ENCODE results near the gene AUTS2. TPM values are rescaled to one million over a fixed set of nuclear protein-coding genes. Genes with fewer than 3 reads are reported as not detected.

Gene AUTS2
- total RNA-seq, 2 experiments from 2014 or later, result 17.5 to 23.8 TPM

DNA sequence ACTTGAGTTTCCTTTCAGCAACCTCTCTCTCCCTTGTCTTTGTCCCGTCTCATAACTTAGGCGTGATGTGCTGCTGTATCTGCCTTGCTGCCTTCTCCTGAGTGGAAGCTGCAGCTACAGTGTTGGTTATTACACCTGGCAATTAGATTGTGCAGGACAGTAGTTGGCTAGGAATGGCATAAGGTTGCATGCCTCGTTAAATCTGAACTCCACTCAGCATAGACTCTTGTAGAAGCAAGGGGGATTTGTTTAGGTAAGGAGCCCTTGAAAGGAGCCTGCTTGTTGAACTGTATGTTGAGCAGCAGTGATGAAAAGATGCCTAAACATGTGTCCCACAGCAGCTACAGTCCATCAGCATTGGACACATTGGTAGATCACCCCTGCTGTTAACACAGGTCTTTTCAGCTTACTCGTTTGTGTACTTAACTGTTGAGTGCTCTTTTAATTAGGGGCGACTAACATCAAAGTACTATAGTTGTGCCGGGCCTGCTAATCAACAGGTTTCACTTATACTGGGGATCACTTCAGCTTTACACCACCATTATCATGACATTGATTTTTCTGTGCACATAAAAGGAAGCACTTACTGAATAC, 225.0 kb downstream of the AUTS2 start:
- Mint-ChIP-seq H3K4me1 (peaks cover 17% of the 10 kb centered on the region), H3K27me3 (peaks cover 7% of the 10 kb centered on the region), H3K4me3 (peak overlapping the region; percentile 72), H3K36me3 (peaks cover 2% of the 10 kb centered on the region), H3K27ac (no peak overlapping the region), H3K9me3 (peaks cover 5% of the 10 kb centered on the region)
- ATAC-seq (ENCODE audit: low read depth) (no peak), DNase-seq (no peak)
- POLR2A ChIA-PET, result no interaction called here

DNA sequence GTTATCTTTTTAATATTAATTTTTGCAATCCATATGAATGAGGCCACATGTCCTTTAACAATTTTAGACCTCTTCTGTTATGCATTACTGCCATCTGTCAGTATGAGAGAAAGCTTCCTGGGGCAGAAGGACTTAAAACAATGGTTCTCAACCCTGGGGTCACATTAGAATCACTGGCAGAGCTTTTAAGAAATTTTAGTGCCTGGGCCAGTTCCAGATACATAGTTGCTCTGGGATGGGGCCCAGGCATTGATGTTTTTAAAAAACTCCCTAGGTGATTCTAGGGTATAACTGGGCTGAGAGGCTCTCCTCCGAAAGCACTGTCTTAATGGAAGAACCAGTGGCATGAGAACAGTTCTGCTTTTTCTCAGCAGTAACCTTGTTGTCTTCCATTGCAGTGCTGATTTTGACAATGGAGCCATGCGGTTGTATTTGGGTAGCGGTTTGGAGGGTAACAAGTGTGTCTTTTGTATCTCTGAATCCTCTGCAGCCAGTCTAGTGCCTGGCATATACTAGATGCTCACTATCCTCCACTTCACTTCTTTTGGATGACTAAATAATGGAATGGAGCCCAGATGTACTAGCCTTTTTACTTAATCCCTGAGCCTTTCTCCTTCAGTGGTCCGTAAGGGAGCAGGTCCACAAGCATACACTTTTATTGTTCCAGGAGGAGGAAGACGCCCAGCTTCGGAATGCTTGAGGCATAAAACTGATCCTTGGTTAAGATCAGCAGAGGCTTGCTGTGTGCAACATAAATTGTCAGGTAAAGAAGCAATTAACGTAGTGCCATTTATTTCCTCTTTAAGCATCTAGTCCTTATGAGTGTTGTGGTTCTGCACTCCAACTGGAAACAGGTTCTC, 227.1 kb downstream of the AUTS2 start:
- Mint-ChIP-seq H3K4me1 (peaks cover 17% of the 10 kb centered on the region), H3K4me3 (no peak overlapping the region), H3K9me3 (peaks cover 5% of the 10 kb centered on the region), H3K36me3 (peaks cover 2% of the 10 kb centered on the region), H3K27me3 (peaks cover 11% of the 10 kb centered on the region), H3K27ac (no peak overlapping the region)
- POLR2A ChIA-PET, result no interaction called here
- DNase-seq (no peak), ATAC-seq (ENCODE audit: low read depth) (no peak)

DNA sequence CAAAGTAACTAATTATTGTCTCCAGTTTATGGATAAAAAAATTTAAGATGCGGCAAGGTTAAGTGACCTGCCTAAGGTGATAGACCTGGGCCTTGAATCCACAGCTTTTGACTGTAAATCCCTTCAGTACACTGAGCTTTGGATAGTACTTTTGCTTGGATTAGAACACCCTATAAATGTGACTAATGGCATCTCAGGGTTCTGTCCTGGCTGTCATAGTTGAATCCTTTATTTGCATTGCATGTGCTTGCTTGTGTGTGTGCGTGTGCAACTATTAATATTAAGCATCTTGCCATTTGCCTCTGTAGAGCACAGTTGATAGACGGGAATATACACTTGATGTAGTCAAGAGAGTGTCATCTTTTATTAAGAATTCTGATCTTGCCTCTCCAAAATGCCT, 228.0 kb downstream of the AUTS2 start:
- Mint-ChIP-seq H3K27ac (no peak overlapping the region), H3K4me3 (no peak overlapping the region), H3K9me3 (peaks cover 5% of the 10 kb centered on the region), H3K4me1 (peaks cover 17% of the 10 kb centered on the region), H3K36me3 (peaks cover 2% of the 10 kb centered on the region), H3K27me3 (peaks cover 11% of the 10 kb centered on the region)
- DNase-seq (no peak), ATAC-seq (ENCODE audit: low read depth) (no peak)
- POLR2A ChIA-PET, result no interaction called here

DNA sequence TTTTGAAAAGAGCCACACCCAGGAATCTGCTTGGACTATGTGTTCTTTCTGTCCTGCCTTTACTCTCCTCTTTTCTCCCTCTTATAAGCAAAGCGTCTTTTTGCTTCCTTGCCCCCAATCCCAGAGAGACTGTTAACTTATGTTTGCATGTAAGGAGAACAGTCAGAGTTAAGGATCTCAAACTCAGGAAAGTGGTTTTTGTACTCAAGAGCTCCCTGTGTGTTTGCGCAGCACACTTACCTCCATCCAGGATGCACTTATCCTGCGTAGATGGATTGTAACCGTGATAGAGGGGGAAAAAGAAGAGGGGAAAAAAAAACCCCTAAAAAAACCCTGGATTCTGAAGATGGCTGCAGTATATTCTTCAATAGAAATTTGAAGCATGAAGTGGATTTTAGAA, 228.9 kb downstream of the AUTS2 start:
- peaks cover 12% of the 10 kb centered on the region for H3K27me3 Mint-ChIP-seq
- no peak overlapping the region for H3K27ac Mint-ChIP-seq
- H3K36me3 Mint-ChIP-seq, result peaks cover 2% of the 10 kb centered on the region
- peaks cover 17% of the 10 kb centered on the region for H3K4me1 Mint-ChIP-seq
- no peak overlapping the region for H3K4me3 Mint-ChIP-seq
- DNase-seq, result no peak
- POLR2A ChIA-PET, result no interaction called here
- no peak for ATAC-seq (ENCODE audit: low read depth)
- peaks cover 3% of the 10 kb centered on the region for H3K9me3 Mint-ChIP-seq

DNA sequence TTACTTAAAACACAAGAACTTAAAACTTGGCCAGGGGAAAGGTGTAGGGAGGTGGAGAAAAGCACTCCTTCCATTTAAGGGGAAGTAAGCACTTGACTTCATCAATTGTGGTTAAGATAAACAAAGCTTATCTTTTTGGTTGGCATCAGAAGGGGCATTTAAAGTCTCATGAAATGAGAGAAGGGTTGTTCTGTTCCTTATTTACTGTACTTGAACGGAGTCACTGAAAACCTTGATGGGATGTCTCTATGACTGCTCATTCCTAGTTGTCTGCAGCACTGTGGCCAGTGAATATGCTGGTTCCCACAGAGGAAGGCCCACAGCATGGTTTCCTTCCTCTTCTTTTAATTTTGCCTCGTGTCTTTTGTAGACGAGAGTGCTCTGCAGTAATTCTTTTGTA, 229.3 kb downstream of the AUTS2 start:
- POLR2A ChIA-PET, result no interaction called here
- Mint-ChIP-seq H3K27ac (no peak overlapping the region), H3K4me3 (no peak overlapping the region), H3K36me3 (peaks cover 2% of the 10 kb centered on the region), H3K9me3 (peaks cover 3% of the 10 kb centered on the region), H3K4me1 (peaks cover 17% of the 10 kb centered on the region), H3K27me3 (peaks cover 15% of the 10 kb centered on the region)
- no peak for DNase-seq
- ATAC-seq (ENCODE audit: low read depth), result no peak

DNA sequence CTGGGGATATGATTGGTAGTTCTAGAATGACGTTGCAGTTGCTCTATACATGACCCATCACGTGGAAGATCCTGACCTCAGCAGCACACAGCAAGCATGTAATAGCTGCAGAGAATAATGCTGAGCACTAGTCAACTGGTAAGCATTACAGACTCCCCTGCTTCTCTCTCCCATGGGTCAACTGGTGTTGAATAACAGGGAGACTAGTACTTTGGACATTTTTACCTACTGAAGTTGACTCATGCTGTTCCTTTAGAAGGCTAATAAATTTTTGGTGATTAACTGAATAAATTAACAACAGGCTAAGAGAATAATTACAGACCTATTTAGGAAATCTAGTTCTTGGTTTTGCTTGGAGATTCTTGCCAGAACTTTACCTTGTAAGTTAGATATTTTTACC, 234.1 kb downstream of the AUTS2 start:
- no peak for DNase-seq
- Mint-ChIP-seq H3K4me1 (peaks cover 6% of the 10 kb centered on the region), H3K9me3 (peaks cover 3% of the 10 kb centered on the region)

DNA sequence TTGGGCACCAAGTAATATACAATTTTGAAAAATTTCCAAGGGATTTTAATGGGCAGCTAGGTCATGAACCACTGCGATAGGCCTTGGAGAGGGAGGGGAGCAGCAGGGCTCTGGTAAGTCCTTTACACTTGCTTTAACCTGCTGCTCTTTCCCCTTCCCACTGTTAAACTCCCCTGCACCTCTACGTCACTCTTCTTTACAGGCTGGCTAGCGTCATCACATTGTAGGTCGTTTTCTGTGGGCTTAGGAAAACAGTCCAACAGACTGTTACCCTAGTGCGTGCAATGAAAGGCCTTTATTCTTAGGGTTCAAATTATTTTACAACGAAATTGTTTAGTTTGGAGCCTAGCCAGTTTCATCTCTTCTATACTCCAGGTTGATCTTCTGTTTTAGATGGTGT, 235.7 kb downstream of the AUTS2 start:
- no peak for DNase-seq
- Mint-ChIP-seq H3K4me1 (no peaks in the 10 kb centered on the region), H3K36me3 (no peaks in the 10 kb centered on the region), H3K27ac (no peak overlapping the region), H3K9me3 (no peaks in the 10 kb centered on the region), H3K27me3 (peaks cover 11% of the 10 kb centered on the region), H3K4me3 (no peak overlapping the region)
- POLR2A ChIA-PET, result no interaction called here
- no peak for ATAC-seq (ENCODE audit: low read depth)

More for the DNA sequence above, 234.1 kb downstream of the AUTS2 start:
- Mint-ChIP-seq H3K27ac (no peak overlapping the region), H3K4me3 (no peak overlapping the region), H3K27me3 (peaks cover 15% of the 10 kb centered on the region), H3K36me3 (peaks cover 2% of the 10 kb centered on the region)
- no peak for ATAC-seq (ENCODE audit: low read depth)
- POLR2A ChIA-PET, result no interaction called here

DNA sequence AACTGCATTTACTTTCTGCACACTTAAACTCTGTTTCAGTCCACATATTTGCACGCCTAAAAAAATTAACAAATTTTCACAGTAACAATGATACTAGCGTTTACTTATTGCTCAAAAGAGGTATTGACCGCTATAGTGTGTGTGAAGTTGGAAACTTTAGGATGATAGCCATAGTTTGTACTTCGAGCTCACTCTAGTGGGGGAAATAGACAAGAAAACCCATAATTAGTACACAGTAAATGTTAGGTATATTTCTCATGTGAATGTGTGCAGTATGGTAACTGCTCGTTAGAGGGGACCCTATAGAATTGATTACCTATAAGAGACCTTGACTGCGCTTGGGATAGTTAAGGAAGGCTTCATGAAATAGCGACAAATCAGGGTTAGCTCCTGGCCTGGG, 238.4 kb downstream of the AUTS2 start:
- H3K36me3 Mint-ChIP-seq, result no peaks in the 10 kb centered on the region
- POLR2A ChIA-PET, result no interaction called here
- DNase-seq, result no peak
- H3K27me3 Mint-ChIP-seq, result peaks cover 16% of the 10 kb centered on the region
- H3K27ac Mint-ChIP-seq, result no peak overlapping the region
- no peak overlapping the region for H3K4me3 Mint-ChIP-seq
- no peaks in the 10 kb centered on the region for H3K4me1 Mint-ChIP-seq
- no peaks in the 10 kb centered on the region for H3K9me3 Mint-ChIP-seq
- ATAC-seq (ENCODE audit: low read depth), result no peak

DNA sequence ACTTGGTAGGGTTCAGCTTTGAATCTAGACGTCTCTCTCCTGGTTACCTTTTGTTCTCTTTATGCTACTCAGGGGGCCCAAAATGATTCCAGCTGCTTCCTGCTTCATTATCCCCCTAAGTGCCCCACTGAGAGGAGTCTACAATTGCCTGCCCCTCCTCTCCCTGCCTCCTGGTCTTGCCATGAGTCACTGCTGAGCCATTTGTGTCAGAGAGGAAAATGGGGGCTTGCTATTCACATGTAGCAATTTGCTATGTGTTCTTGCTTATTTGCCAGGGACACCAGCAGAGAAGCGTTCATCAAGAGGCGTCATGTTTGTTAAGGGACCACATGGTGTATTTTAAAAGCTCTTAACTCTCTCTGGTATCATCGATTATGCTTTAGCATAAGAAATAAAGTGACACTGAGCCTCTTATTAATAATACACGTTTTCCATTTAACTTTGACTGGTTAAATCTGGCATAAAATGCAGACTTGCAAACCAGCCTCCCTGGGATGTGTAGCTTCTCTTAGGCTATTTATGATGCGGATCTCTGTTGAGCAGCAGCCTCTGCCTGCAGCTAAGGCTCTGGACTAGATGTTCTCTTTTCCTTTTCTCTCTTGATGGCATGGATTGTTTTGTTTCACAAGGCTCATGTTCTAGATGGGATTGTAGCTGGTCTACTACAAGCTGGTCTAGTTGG, 239.3 kb downstream of the AUTS2 start:
- DNase-seq (no peak), ATAC-seq (ENCODE audit: low read depth) (no peak)
- Mint-ChIP-seq H3K27ac (no peak overlapping the region), H3K36me3 (no peaks in the 10 kb centered on the region), H3K4me1 (no peaks in the 10 kb centered on the region), H3K27me3 (peaks cover 16% of the 10 kb centered on the region), H3K9me3 (no peaks in the 10 kb centered on the region), H3K4me3 (no peak overlapping the region)
- POLR2A ChIA-PET, result no interaction called here

DNA sequence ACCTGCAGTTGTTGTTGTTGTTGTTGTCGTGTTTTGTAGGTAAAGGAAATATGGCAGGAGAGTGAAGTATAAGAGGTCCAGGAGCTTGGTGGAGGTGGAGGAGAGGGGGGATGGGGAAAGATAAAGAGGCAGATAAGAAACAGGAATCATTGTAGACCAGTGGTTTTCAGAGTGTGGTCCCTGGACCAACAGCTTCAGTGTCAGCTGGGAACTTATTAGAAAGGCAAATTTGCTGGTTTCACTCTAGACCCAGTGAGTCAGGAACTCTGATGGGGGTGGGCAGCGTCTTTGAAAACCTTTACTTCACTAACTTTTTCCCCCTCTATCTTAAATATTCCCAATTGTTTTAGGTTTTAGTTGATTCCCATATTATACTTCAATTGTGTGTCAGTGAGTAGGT, 241.5 kb downstream of the AUTS2 start:
- Mint-ChIP-seq H3K4me3 (no peak overlapping the region), H3K27ac (no peak overlapping the region), H3K36me3 (no peaks in the 10 kb centered on the region), H3K9me3 (no peaks in the 10 kb centered on the region), H3K27me3 (peaks cover 22% of the 10 kb centered on the region), H3K4me1 (no peaks in the 10 kb centered on the region)
- no peak for ATAC-seq (ENCODE audit: low read depth)
- POLR2A ChIA-PET, result no interaction called here
- no peak for DNase-seq

DNA sequence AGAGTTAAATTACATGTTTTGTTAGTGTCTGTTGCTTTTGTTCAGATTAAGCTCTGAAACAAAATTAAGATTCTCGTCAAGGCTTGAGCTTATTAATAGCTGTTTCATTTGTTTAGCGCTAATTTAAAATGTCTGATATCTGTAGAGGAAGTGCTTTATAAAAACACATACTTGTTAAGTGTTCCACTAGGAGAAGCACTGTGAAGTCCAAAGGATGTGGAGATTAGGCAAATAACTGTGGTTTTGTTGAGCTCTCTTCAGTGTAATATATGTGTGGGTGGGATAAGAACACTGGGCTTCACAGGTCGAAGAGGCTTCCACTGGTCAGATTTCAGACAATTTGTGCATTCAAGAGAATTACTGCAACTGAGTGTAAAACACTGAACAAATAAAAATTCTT, 242.0 kb downstream of the AUTS2 start:
- Mint-ChIP-seq H3K36me3 (no peaks in the 10 kb centered on the region), H3K4me3 (no peak overlapping the region), H3K27ac (no peak overlapping the region), H3K9me3 (no peaks in the 10 kb centered on the region), H3K4me1 (no peaks in the 10 kb centered on the region), H3K27me3 (peaks cover 19% of the 10 kb centered on the region)
- DNase-seq (no peak), ATAC-seq (ENCODE audit: low read depth) (no peak)
- POLR2A ChIA-PET, result no interaction called here

DNA sequence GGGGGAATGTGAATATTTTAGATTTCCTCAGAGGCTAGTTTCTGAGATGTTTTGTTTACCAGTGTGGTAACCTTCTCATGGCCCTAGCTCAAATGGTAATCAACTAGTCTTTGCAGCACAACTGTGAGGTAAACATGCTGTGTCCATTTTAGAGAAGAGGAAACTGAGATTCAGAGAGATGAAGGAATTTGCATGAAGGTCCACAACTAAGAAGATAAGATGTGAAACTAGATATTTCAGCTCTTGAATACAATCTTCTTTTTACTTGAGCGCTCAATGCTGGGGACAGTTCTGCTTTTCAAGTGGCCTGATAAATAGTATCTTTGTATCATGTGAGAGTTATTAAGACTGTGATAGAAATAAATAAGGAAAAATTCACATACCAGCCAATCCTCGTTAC, 245.4 kb downstream of the AUTS2 start:
- Mint-ChIP-seq H3K9me3 (no peaks in the 10 kb centered on the region), H3K4me3 (no peak overlapping the region), H3K27me3 (peaks cover 19% of the 10 kb centered on the region), H3K27ac (no peak overlapping the region), H3K4me1 (no peaks in the 10 kb centered on the region), H3K36me3 (no peaks in the 10 kb centered on the region)
- ATAC-seq (ENCODE audit: low read depth), result no peak
- POLR2A ChIA-PET, result no interaction called here
- DNase-seq, result no peak

DNA sequence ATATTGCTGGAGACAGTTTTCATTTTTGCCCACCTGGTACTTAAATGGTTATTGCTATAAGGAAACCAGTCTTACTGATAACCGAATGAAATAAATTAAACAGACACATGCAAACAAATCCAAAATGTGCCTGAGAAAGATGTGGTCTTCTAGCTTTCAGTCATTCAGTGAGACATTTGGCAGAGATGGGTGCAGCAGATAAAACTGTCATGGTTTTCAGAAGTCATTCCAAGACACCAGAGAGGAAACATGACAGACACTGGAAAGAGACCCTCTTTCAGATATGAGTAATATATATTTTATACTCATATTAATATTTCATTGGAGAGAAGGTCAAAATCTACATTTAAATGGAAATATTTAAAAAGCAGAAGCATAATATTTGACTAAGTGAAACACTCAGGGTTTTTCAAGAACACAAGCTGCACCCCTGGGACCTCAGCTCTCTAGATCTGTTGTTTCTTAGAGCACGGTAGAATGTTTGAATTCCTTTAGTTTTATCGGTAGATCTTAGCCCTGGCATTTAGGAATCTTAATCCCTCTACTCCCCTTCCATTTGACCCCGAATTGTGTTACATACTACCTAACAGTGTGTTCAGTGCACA, 246.1 kb downstream of the AUTS2 start:
- DNase-seq, result no peak
- H3K4me1 Mint-ChIP-seq, result no peaks in the 10 kb centered on the region
- no peak for ATAC-seq (ENCODE audit: low read depth)
- no peak overlapping the region for H3K27ac Mint-ChIP-seq
- no peak overlapping the region for H3K4me3 Mint-ChIP-seq
- peaks cover 17% of the 10 kb centered on the region for H3K27me3 Mint-ChIP-seq
- no peaks in the 10 kb centered on the region for H3K9me3 Mint-ChIP-seq
- no peaks in the 10 kb centered on the region for H3K36me3 Mint-ChIP-seq
- POLR2A ChIA-PET, result no interaction called here

Measured in activated naive CD8-positive, alpha-beta T cell treated with anti-CD3 and anti-CD28 coated beads, Interleukin-2, amount 10 ng/mL, durations not matched to agents 7 days and 5 days (primary cell).